Endodermal cell (in vitro differentiated cells): ENCODE data around the gene HOXC4. TPM values are rescaled to one million over a fixed set of nuclear protein-coding genes. Genes with fewer than 3 reads are reported as not detected.

ENCODE experiments used
- DNase-seq: peaks from one replicate; pipeline ENCODE4 v3.0.0-alpha.2; 2017
- H3K27ac ChIP-seq: 2 replicates; pipeline ENCODE4 v1.5.1; 2013; ENCODE audit warnings: mild to moderate bottlenecking, low read depth, low read length, moderate library complexity
- H3K27me3 ChIP-seq: 2 replicates; pipeline ENCODE4 v1.6.1; 2013; ENCODE audit warnings: mild to moderate bottlenecking, low read length, moderate library complexity; ENCODE audit not compliant: insufficient read depth, control insufficient read depth, poor library complexity, severe bottlenecking
- H3K36me3 ChIP-seq: 2 replicates; pipeline ENCODE4 v1.7.0; 2013; ENCODE audit warnings: mild to moderate bottlenecking, low read length, moderate library complexity; ENCODE audit not compliant: control insufficient read depth, insufficient read depth
- H3K4me1 ChIP-seq: one replicate; pipeline ENCODE4 v1.7.0; 2013; ENCODE audit warnings: low read length; ENCODE audit not compliant: control insufficient read depth, insufficient read depth
- H3K4me3 ChIP-seq: 2 replicates; pipeline ENCODE4 v1.5.1; 2013; ENCODE audit warnings: mild to moderate bottlenecking, low read length, moderate library complexity
- H3K9ac ChIP-seq: 2 replicates; pipeline ENCODE4 v1.6.1; 2013; ENCODE audit warnings: mild to moderate bottlenecking, low read length, moderate library complexity; ENCODE audit not compliant: poor library complexity, severe bottlenecking; ENCODE audit errors: extremely low read depth
- H3K9me3 ChIP-seq: 2 replicates; pipeline ENCODE4 v1.6.1; 2013; ENCODE audit warnings: mild to moderate bottlenecking, low read length, moderate library complexity; ENCODE audit not compliant: control insufficient read depth
- H3K27ac Mint-ChIP-seq: 2 replicates; pipeline ENCODE4 v1.8.0; 2020; ENCODE audit warnings: mixed read lengths
- H3K27me3 Mint-ChIP-seq: 2 replicates; pipeline ENCODE4 v1.8.0; 2021; ENCODE audit warnings: mild to moderate bottlenecking, mixed read lengths; ENCODE audit not compliant: insufficient read depth
- H3K36me3 Mint-ChIP-seq: 2 replicates; pipeline ENCODE4 v1.8.0; 2020; ENCODE audit warnings: low read depth, mixed read lengths
- H3K4me1 Mint-ChIP-seq: 2 replicates; pipeline ENCODE4 v1.8.0; 2020; ENCODE audit warnings: mixed read lengths
- H3K4me3 Mint-ChIP-seq: 2 replicates; pipeline ENCODE4 v1.8.0; 2020; ENCODE audit warnings: mild to moderate bottlenecking, moderate library complexity, mixed read lengths
- H3K9me3 Mint-ChIP-seq: 2 replicates; pipeline ENCODE4 v1.8.0; 2020; ENCODE audit warnings: mild to moderate bottlenecking, mixed read lengths
- CTCF ChIP-seq: fragments of 200-600 bp; sonication (generic); conservative IDR thresholded peaks from 2 replicates; pipeline ENCODE4 v1.5.0; 2021; ENCODE audit warnings: antibody characterized with exemption, mild to moderate bottlenecking
- WGBS, 2 experiments: methylation state at CpG; one replicate each; pipeline versions ENCODE4 v1.1.5 to v1.1.7; 2013; ENCODE audit warnings: missing lambda C conversion rate in 2 of 2, mixed read lengths in 1 of 2; ENCODE audit not compliant: insufficient coverage in 1 of 2, insufficient read length in 1 of 2; 5-methylcytosine and 5-hydroxymethylcytosine counted together
- total RNA-seq, 2 donors: library from RNA; stranded (reverse); fragmentation: NEBNext Ultra II Directional in 1 of 2; extraction: Animal tissue kit (Norgen Biotek cat#: 25700) in 1 of 2; gene quantifications; 2 replicates in 1 of 2; 3 replicates in 1 of 2; pipeline ENCODE4 v1.2.1, GENCODE V29; 2021

Gene HOXC4
- total RNA-seq, 2 donors from 2014 or later: not detected

- 7 to 9% methylated on average over 6 to 7 of the region's 7 CpGs for WGBS, 2 experiments
- peak; percentile 66 for DNase-seq
- H3K4me3 Mint-ChIP-seq: no peak overlapping the region
Observed at GRCh38 chr12:54025499-54026405, 27.9 kb upstream of the HOXC4 start.

GRCh38 chr12:54026640-54027441 lies 26.8 kb upstream of the HOXC4 start:
- H3K27me3 ChIP-seq: peaks cover 100% of the 10 kb centered on the region
- H3K4me1 ChIP-seq: no peaks in the 10 kb centered on the region
- peaks cover 14% of the 10 kb centered on the region for H3K4me1 Mint-ChIP-seq
- H3K4me3 ChIP-seq: no peak overlapping the region
- H3K36me3 Mint-ChIP-seq: no peaks in the 10 kb centered on the region
- H3K27me3 Mint-ChIP-seq: peaks cover 99% of the 10 kb centered on the region
- H3K27ac ChIP-seq: no peak overlapping the region
- peak; percentile 49 for DNase-seq
- H3K9me3 ChIP-seq: no peaks in the 10 kb centered on the region
- 7 to 17% methylated on average over 11 to 19 of the region's 22 CpGs for WGBS, 2 experiments
- H3K36me3 ChIP-seq: no peaks in the 10 kb centered on the region
- TF ChIP-seq CTCF: no peak
- no peak overlapping the region for H3K4me3 Mint-ChIP-seq
- H3K9ac ChIP-seq: no peak overlapping the region
- H3K27ac Mint-ChIP-seq: no peak overlapping the region
- H3K9me3 Mint-ChIP-seq: peaks cover 2% of the 10 kb centered on the region

More at GRCh38 chr12:54025499-54026405, 27.9 kb upstream of the HOXC4 start:
- Histone ChIP-seq H3K4me1 (no peaks in the 10 kb centered on the region), H3K4me3 (no peak overlapping the region), H3K27me3 (peaks cover 100% of the 10 kb centered on the region), H3K36me3 (no peaks in the 10 kb centered on the region), H3K9me3 (no peaks in the 10 kb centered on the region), H3K9ac (no peak overlapping the region), H3K27ac (no peak overlapping the region)
- no peak for TF ChIP-seq CTCF
- Mint-ChIP-seq H3K4me1 (peaks cover 21% of the 10 kb centered on the region), H3K27ac (no peak overlapping the region), H3K27me3 (peaks cover 99% of the 10 kb centered on the region), H3K36me3 (no peaks in the 10 kb centered on the region), H3K9me3 (peaks cover 2% of the 10 kb centered on the region)

- H3K36me3 Mint-ChIP-seq: no peaks in the 10 kb centered on the region
- H3K4me1 Mint-ChIP-seq: peaks cover 14% of the 10 kb centered on the region
- no peak overlapping the region for H3K4me3 Mint-ChIP-seq
- WGBS, 2 experiments: 34 to 38% methylated on average over 2 to 3 of the region's 3 CpGs
- Histone ChIP-seq H3K4me1 (no peaks in the 10 kb centered on the region), H3K36me3 (no peaks in the 10 kb centered on the region), H3K9ac (no peak overlapping the region), H3K27ac (no peak overlapping the region), H3K4me3 (no peak overlapping the region), H3K27me3 (peaks cover 100% of the 10 kb centered on the region), H3K9me3 (no peaks in the 10 kb centered on the region)
- DNase-seq: no peak
- peaks cover 99% of the 10 kb centered on the region for H3K27me3 Mint-ChIP-seq
- H3K27ac Mint-ChIP-seq: no peak overlapping the region
- no peak for TF ChIP-seq CTCF
- H3K9me3 Mint-ChIP-seq: peaks cover 2% of the 10 kb centered on the region
Observed at GRCh38 chr12:54027442-54027786, 26.2 kb upstream of the HOXC4 start.
